ENCODE results near the gene ERICH2.

DNA sequence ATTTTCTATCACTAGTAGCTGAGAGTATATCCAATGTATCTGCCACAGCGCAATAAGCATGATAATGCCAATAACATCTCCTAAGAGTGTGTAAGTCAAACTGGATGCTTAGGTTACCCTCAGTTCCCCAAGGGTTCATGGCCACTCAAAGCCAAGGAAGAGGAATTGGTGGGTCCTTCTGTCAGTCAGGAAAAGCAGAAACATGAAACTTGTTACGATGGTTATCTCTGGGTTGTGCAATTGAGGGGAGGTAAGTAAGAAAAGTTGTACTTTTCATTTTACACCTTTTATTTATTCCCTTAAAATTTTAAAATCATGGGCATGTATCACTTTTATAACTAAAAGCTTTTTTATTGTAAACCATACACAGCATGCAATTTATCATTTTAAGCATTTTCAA is 36.4 kb downstream of the ERICH2 start:
- TF ChIP-seq, protein P1, sequence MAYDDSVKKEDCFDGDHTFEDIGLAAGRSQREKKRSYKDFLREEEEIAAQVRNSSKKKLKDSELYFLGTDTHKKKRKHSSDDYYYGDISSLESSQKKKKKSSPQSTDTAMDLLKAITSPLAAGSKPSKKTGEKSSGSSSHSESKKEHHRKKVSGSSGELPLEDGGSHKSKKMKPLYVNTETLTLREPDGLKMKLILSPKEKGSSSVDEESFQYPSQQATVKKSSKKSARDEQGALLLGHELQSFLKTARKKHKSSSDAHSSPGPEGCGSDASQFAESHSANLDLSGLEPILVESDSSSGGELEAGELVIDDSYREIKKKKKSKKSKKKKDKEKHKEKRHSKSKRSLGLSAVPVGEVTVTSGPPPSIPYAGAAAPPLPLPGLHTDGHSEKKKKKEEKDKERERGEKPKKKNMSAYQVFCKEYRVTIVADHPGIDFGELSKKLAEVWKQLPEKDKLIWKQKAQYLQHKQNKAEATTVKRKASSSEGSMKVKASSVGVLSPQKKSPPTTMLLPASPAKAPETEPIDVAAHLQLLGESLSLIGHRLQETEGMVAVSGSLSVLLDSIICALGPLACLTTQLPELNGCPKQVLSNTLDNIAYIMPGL (CRISPR knock-in tag; IDR thresholded peaks at IDR 0.05; ENCODE audit: borderline replicate concordance in 1 of 2, low read depth in 1 of 2) = no peak
- TF ChIP-seq, protein P2, sequence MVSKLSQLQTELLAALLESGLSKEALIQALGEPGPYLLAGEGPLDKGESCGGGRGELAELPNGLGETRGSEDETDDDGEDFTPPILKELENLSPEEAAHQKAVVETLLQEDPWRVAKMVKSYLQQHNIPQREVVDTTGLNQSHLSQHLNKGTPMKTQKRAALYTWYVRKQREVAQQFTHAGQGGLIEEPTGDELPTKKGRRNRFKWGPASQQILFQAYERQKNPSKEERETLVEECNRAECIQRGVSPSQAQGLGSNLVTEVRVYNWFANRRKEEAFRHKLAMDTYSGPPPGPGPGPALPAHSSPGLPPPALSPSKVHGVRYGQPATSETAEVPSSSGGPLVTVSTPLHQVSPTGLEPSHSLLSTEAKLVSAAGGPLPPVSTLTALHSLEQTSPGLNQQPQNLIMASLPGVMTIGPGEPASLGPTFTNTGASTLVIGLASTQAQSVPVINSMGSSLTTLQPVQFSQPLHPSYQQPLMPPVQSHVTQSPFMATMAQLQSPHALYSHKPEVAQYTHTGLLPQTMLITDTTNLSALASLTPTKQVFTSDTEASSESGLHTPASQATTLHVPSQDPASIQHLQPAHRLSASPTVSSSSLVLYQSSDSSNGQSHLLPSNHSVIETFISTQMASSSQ (IDR thresholded peaks at IDR 0.05; ENCODE audit: low read depth) = no peak
- TF ChIP-seq, protein P2 (CRISPR knock-in tag; IDR thresholded peaks at IDR 0.05; ENCODE audit: borderline replicate concordance) = no peak
- no peak for TF ChIP-seq MAX (IDR thresholded peaks at IDR 0.05)
- no peak for TF ChIP-seq ZNF124 (CRISPR knock-in tag; IDR thresholded peaks at IDR 0.05)
